DND-41 (cell line): ENCODE data around the gene PNPLA1.

Experiments used
- CTCF ChIP-seq: IDR thresholded peaks from 2 replicates; pipeline ENCODE4 v1.5.1; 2012; ENCODE audit warnings: borderline replicate concordance, low read length, moderate library complexity, mild to moderate bottlenecking; ENCODE audit not compliant: poor library complexity, severe bottlenecking; ENCODE audit errors: extremely low read depth
- EZH2 ChIP-seq: IDR thresholded peaks from 3 replicates; pipeline ENCODE4 v1.6.1; 2012; ENCODE audit warnings: borderline replicate concordance, low read depth, mild to moderate bottlenecking, moderate library complexity, low read length, inconsistent platforms; ENCODE audit not compliant: severe bottlenecking

GRCh38 chr6:36280467-36280866 lies 10.6 kb downstream of the PNPLA1 start:
- TF ChIP-seq CTCF, result no peak
- TF ChIP-seq EZH2, result no peak
